ENCODE measurements around the gene MAP3K8.

Gene MAP3K8

DNA sequence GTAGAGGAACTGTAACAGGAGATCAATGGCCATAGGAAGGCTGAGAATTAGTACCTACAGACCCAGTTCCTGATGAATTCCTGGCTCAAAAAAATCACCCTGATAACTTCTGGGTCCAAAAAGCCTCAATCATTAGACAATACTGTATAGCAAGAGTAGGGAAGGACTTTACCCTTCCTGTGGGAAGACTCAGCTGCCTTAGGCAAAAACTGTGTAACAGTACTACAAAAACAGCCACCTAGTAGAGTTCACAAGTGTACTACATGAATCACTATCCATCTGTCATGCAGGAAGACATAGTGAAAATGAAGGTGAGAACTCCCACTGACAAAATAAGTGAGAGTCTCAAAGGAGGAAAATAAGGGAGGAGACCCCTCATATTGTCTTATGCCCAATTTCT is 47.6 kb downstream of the MAP3K8 start:
- TF ChIP-seq ZFP3 (CRISPR knock-in tag; IDR thresholded peaks at IDR 0.05): no peak
- TF ChIP-seq, protein P1, sequence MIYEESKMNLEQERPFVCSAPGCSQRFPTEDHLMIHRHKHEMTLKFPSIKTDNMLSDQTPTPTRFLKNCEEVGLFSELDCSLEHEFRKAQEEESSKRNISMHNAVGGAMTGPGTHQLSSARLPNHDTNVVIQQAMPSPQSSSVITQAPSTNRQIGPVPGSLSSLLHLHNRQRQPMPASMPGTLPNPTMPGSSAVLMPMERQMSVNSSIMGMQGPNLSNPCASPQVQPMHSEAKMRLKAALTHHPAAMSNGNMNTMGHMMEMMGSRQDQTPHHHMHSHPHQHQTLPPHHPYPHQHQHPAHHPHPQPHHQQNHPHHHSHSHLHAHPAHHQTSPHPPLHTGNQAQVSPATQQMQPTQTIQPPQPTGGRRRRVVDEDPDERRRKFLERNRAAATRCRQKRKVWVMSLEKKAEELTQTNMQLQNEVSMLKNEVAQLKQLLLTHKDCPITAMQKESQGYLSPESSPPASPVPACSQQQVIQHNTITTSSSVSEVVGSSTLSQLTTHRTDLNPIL (CRISPR knock-in tag; IDR thresholded peaks at IDR 0.05; ENCODE audit: low read depth): no peak
- ATAC-seq: no peak

DNA sequence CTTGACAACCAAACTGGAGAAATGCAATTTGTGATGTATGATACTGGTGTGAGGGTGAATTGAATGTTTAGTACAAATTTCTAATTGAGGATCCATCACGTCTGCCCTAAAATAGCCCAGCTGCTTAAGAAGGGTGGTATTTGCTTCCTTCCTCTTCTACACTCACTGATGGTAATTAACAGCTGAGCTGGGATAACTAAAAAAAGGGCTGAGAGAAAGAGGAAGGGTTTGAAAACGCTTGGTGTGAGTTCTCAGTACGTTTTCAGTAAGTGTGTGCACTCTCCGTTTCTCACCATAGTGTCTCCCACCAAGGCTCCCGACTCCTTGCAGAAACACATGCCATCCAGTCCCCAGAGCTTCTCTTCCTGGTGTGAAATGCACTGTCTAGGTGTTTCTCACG is 54.3 kb downstream of the MAP3K8 start:
- ATAC-seq: no peak
- TF ChIP-seq, protein P2, sequence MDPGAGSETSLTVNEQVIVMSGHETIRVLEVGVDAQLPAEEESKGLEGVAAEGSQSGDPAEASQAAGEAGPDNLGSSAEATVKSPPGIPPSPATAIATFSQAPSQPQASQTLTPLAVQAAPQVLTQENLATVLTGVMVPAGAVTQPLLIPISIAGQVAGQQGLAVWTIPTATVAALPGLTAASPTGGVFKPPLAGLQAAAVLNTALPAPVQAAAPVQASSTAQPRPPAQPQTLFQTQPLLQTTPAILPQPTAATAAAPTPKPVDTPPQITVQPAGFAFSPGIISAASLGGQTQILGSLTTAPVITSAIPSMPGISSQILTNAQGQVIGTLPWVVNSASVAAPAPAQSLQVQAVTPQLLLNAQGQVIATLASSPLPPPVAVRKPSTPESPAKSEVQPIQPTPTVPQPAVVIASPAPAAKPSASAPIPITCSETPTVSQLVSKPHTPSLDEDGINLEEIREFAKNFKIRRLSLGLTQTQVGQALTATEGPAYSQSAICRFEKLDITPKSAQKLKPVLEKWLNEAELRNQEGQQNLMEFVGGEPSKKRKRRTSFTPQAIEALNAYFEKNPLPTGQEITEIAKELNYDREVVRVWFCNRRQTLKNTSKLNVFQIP (CRISPR knock-in tag; IDR thresholded peaks at IDR 0.05; ENCODE audit: borderline replicate concordance, low read depth): no peak

DNA sequence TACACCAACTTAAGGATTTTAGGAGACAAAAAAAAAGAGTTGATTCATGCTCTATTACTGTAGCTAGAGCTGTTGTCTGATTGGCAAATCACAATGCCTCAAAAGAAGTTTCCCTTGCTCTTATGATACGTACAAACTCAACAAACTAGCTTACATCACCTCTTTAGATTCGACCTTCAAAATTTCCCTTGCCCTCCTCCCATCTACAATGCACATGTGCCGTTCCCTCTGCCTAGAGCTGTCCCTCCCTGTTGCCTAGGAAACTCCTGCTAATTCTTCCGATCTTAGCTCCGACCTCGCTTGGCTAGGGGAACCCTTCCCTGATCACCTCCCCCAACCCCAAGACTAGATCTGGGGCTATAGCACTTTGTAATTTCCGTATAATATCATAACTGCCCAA is 55.4 kb downstream of the MAP3K8 start:
- no peak for TF ChIP-seq ISL1 (CRISPR knock-in tag; IDR thresholded peaks at IDR 0.05)
- TF ChIP-seq OSR1 (CRISPR knock-in tag; IDR thresholded peaks at IDR 0.05): no peak
- TF ChIP-seq ZFP30 (CRISPR knock-in tag; IDR thresholded peaks at IDR 0.05): no peak
- TF ChIP-seq ZNF8 (CRISPR knock-in tag; IDR thresholded peaks at IDR 0.05): no peak
- no peak for TF ChIP-seq GLIS3 (CRISPR knock-in tag; IDR thresholded peaks at IDR 0.05)
- no peak for TF ChIP-seq TOX (CRISPR knock-in tag; IDR thresholded peaks at IDR 0.05; ENCODE audit: borderline replicate concordance)
- TF ChIP-seq ZNF565 (CRISPR knock-in tag; conservative IDR thresholded peaks at IDR 0.05; ENCODE audit: low read depth): no peak
- TF ChIP-seq ZNF70 (CRISPR knock-in tag; IDR thresholded peaks at IDR 0.05): no peak
- TF ChIP-seq TCF4 (CRISPR knock-in tag; IDR thresholded peaks at IDR 0.05; ENCODE audit: borderline replicate concordance): no peak
- no peak for TF ChIP-seq BACH2 (CRISPR knock-in tag; IDR thresholded peaks at IDR 0.05; ENCODE audit: borderline replicate concordance)
- TF ChIP-seq ZC3H10 (CRISPR knock-in tag; IDR thresholded peaks at IDR 0.05): no peak
- TF ChIP-seq RARB (CRISPR knock-in tag; IDR thresholded peaks at IDR 0.05): no peak
- ATAC-seq: no peak

DNA sequence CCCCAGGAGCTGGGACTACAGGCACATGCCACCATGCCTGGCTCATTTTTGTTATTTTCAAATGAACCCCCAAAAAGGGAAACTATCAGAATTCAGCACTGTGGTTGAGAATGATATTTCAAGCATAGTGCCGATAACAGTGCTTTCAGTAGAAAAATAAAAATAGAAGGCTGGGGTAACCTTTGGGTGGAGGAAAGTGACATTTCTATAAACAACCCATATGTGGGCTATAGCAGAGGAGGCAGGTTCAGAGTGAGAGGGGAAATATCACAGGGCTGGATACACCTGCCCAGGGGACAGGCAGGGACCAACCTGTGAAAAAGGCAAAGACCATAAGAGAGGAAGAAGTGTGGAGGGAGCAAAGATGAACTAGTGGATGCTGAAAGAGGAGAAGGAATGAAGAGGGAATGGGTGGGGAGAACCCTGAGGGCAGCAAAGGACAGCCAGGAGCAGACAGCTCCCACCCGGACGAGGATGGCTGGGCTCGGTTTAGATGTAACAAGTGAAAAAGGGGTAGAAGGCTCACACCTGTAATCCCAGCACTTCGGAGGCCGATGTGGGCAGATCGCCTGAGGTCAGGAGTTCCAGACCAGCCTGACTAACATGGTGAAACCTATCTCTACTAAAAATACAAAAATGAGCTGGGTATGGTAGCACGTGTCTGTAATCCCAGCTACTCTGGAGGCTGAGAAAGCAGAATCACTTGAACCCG is 56.5 kb downstream of the MAP3K8 start:
- no peak for ATAC-seq
- TF ChIP-seq ARNTL (CRISPR knock-in tag; IDR thresholded peaks at IDR 0.05; ENCODE audit: borderline replicate concordance, low read depth) (no peak), ZNF70 (CRISPR knock-in tag; IDR thresholded peaks at IDR 0.05) (no peak)
- TF ChIP-seq, protein P3, sequence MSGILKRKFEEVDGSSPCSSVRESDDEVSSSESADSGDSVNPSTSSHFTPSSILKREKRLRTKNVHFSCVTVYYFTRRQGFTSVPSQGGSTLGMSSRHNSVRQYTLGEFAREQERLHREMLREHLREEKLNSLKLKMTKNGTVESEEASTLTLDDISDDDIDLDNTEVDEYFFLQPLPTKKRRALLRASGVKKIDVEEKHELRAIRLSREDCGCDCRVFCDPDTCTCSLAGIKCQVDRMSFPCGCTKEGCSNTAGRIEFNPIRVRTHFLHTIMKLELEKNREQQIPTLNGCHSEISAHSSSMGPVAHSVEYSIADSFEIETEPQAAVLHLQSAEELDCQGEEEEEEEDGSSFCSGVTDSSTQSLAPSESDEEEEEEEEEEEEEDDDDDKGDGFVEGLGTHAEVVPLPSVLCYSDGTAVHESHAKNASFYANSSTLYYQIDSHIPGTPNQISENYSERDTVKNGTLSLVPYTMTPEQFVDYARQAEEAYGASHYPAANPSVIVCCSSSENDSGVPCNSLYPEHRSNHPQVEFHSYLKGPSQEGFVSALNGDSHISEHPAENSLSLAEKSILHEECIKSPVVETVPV (CRISPR knock-in tag; IDR thresholded peaks at IDR 0.05): no peak

DNA sequence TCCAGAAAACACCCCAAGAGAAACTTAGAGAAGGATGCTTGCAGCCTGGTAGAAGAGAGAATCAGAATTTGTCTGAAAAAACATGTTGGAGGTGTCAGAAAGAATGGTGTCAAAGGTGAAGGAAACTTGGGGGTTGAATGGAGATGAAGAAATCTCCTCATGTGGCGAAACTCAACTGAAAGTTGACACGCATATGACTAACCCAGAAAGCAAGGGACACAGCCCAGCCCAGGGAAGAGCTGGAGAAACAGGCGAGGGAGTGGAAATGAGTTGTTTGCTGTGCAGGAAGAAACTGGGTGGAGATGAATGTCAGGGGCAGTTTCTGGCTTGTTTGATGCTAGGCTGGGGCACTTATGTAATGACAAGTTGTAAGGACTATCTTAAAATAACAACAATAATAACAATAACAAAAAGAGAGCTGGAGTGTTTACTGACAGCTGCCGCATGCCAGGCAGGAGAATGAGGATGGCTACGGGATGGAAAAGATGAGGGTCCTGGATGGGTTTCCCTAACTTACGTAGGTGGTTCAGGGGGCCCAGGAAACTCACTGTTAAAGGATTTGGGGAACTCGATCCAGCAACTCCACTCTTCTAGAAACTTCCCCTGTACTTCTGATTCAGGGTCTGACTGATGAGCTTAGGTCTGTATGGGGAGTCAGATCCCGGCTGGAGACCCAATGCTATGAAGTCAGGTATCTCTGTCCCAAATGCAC is 57.4 kb downstream of the MAP3K8 start:
- ATAC-seq: no peak
- TF ChIP-seq ARNTL (CRISPR knock-in tag; IDR thresholded peaks at IDR 0.05; ENCODE audit: borderline replicate concordance, low read depth) (no peak), PPARA (CRISPR knock-in tag; IDR thresholded peaks at IDR 0.05; ENCODE audit: borderline replicate concordance) (no peak), ZNF70 (CRISPR knock-in tag; IDR thresholded peaks at IDR 0.05) (no peak), BACH2 (CRISPR knock-in tag; IDR thresholded peaks at IDR 0.05; ENCODE audit: borderline replicate concordance) (no peak), OSR1 (CRISPR knock-in tag; IDR thresholded peaks at IDR 0.05) (no peak)
- TF ChIP-seq, protein P4, sequence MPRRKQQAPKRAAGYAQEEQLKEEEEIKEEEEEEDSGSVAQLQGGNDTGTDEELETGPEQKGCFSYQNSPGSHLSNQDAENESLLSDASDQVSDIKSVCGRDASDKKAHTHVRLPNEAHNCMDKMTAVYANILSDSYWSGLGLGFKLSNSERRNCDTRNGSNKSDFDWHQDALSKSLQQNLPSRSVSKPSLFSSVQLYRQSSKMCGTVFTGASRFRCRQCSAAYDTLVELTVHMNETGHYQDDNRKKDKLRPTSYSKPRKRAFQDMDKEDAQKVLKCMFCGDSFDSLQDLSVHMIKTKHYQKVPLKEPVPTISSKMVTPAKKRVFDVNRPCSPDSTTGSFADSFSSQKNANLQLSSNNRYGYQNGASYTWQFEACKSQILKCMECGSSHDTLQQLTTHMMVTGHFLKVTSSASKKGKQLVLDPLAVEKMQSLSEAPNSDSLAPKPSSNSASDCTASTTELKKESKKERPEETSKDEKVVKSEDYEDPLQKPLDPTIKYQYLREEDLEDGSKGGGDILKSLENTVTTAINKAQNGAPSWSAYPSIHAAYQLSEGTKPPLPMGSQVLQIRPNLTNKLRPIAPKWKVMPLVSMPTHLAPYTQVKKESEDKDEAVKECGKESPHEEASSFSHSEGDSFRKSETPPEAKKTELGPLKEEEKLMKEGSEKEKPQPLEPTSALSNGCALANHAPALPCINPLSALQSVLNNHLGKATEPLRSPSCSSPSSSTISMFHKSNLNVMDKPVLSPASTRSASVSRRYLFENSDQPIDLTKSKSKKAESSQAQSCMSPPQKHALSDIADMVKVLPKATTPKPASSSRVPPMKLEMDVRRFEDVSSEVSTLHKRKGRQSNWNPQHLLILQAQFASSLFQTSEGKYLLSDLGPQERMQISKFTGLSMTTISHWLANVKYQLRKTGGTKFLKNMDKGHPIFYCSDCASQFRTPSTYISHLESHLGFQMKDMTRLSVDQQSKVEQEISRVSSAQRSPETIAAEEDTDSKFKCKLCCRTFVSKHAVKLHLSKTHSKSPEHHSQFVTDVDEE (CRISPR knock-in tag; IDR thresholded peaks at IDR 0.05): no peak
- TF ChIP-seq, protein P2 (CRISPR knock-in tag; IDR thresholded peaks at IDR 0.05; ENCODE audit: borderline replicate concordance, low read depth): no peak

All from SK-N-SH treated with all-trans-retinoic acid at 6 μM for 48 hours (cell line).